ENCODE data around the gene KDM4F.

- TF ChIP-seq CTCF (IDR thresholded peaks at IDR 0.05; ENCODE audit: low read depth, low read length, missing input control) (no peak), FOXA1 (IDR thresholded peaks at IDR 0.05) (no peak), REST (IDR thresholded peaks at IDR 0.05) (no peak)
Measured at GRCh38 chr11:95057959-95058358, 8.7 kb downstream of the KDM4F start.
